Osteoblast (primary cell): ENCODE results near the gene SERPINB5. TPM values are rescaled to one million over a fixed set of nuclear protein-coding genes. Genes with fewer than 3 reads are reported as not detected.

ENCODE experiments used
- DNase-seq: peaks from one replicate; pipeline ENCODE4 v3.0.0; 2011; ENCODE audit warnings: low spot score, mixed read lengths; ENCODE audit not compliant: insufficient read length; ENCODE audit errors: missing footprints
- H2AFZ ChIP-seq: 2 replicates; pipeline ENCODE4 v1.6.0; 2011; ENCODE audit warnings: mild to moderate bottlenecking, low read length
- H3K27ac ChIP-seq: 2 replicates; pipeline ENCODE4 v1.5.1; 2011; ENCODE audit warnings: mild to moderate bottlenecking, low read depth, low read length, moderate library complexity
- H3K27me3 ChIP-seq: 2 replicates; pipeline ENCODE4 v1.6.0; 2012; ENCODE audit warnings: mild to moderate bottlenecking, control low read depth, inconsistent platforms, low read length, moderate library complexity; ENCODE audit not compliant: insufficient read depth
- H3K36me3 ChIP-seq: 2 replicates; pipeline ENCODE4 v1.5.1; 2011; ENCODE audit warnings: mild to moderate bottlenecking, low read length, control low read depth, moderate library complexity; ENCODE audit not compliant: insufficient read depth
- H3K4me1 ChIP-seq: 2 replicates; pipeline ENCODE4 v1.5.1; 2011; ENCODE audit warnings: mild to moderate bottlenecking, low read length, control low read depth, moderate library complexity; ENCODE audit not compliant: insufficient read depth
- H3K4me2 ChIP-seq: 2 replicates; pipeline ENCODE4 v1.6.0; 2011; ENCODE audit warnings: mild to moderate bottlenecking, low read length; ENCODE audit not compliant: insufficient read depth
- H3K4me3 ChIP-seq: fragments of 200-600 bp; sonication (generic); 3 replicates; pipeline ENCODE4 v1.5.1; 2012; ENCODE audit warnings: mild to moderate bottlenecking, low read length, inconsistent platforms; ENCODE audit not compliant: insufficient read depth
- H3K79me2 ChIP-seq: 2 replicates; pipeline ENCODE4 v1.6.0; 2012; ENCODE audit warnings: mild to moderate bottlenecking, low read length, control low read depth, inconsistent platforms; ENCODE audit not compliant: insufficient read depth
- H3K9me3 ChIP-seq: 2 replicates; pipeline ENCODE4 v1.5.1; 2011; ENCODE audit warnings: low read depth, low read length, control low read depth
- H4K20me1 ChIP-seq: 2 replicates; pipeline ENCODE4 v1.6.0; 2012; ENCODE audit warnings: mild to moderate bottlenecking, low read length, control low read depth; ENCODE audit not compliant: insufficient read depth
- total RNA-seq: library from RNA; depleted of rRNA; stranded (reverse); fragments of >200 nt; gene quantifications from 2 replicates; pipeline ENCODE4 v1.2.3, GENCODE V29; 2012
- TF ChIP-seq, protein P1 (sequence below): IDR thresholded peaks from 2 replicates; pipeline ENCODE4 v1.5.1; 2011; ENCODE audit warnings: mild to moderate bottlenecking, low read depth, low read length, moderate library complexity; ENCODE audit errors: extremely low read depth

The SERPINB5 gene
- total RNA-seq, 1 donor: not detected

DNA sequence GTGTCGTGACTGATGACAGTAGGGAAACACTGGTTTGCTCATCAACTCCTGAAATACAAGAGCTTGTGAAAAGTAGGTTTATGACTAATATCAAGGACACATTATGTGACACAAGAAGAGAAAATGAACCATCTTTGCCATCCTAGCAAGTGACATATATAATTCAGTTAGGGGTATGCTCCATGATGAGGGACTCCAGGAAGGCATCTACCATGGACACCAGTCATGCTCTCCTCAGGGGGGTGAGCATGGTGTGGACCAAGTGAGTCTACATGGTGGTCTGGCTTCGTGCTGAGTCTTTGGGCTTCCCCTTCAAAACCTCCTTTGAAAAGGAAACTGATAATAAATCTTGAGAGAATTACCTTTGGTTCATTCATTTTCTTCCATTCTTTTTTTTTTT is 11.7 kb upstream of the SERPINB5 start:
- no peaks in the 10 kb centered on the region for H3K36me3 ChIP-seq
- H3K79me2 ChIP-seq: no peaks in the 10 kb centered on the region
- H3K9me3 ChIP-seq: no peaks in the 10 kb centered on the region
- H3K27me3 ChIP-seq: peaks cover 11% of the 10 kb centered on the region
- no peaks in the 10 kb centered on the region for H3K4me1 ChIP-seq
- H3K4me2 ChIP-seq: no peak overlapping the region
- no peak for DNase-seq
- H4K20me1 ChIP-seq: no peaks in the 10 kb centered on the region
- H2AFZ ChIP-seq: no peak overlapping the region
- TF ChIP-seq, protein P1, sequence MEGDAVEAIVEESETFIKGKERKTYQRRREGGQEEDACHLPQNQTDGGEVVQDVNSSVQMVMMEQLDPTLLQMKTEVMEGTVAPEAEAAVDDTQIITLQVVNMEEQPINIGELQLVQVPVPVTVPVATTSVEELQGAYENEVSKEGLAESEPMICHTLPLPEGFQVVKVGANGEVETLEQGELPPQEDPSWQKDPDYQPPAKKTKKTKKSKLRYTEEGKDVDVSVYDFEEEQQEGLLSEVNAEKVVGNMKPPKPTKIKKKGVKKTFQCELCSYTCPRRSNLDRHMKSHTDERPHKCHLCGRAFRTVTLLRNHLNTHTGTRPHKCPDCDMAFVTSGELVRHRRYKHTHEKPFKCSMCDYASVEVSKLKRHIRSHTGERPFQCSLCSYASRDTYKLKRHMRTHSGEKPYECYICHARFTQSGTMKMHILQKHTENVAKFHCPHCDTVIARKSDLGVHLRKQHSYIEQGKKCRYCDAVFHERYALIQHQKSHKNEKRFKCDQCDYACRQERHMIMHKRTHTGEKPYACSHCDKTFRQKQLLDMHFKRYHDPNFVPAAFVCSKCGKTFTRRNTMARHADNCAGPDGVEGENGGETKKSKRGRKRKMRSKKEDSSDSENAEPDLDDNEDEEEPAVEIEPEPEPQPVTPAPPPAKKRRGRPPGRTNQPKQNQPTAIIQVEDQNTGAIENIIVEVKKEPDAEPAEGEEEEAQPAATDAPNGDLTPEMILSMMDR: no peak
- no peak overlapping the region for H3K4me3 ChIP-seq
- no peak overlapping the region for H3K27ac ChIP-seq

DNA sequence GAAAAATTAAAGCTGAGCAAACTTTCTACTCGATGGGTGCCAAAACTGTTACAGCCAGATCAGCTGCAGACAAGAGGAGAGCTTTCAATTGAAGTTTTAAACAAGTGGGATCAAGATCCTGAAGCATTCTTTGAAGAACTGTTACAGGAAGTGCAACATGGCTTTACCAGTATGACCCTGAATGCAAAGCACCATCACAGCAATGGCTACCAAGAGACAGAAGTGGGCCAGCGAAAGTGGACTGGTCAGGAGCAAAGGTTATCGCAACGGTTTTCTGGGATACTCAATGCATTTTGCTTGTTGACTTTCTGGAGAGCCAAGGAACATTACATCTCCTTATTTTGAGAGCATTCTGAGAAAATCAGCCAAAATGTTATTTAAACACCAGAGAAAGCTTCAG is 9.1 kb upstream of the SERPINB5 start:
- H3K27ac ChIP-seq: no peak overlapping the region
- H2AFZ ChIP-seq: no peak overlapping the region
- peaks cover 11% of the 10 kb centered on the region for H3K27me3 ChIP-seq
- no peaks in the 10 kb centered on the region for H4K20me1 ChIP-seq
- no peak for DNase-seq
- no peak overlapping the region for H3K4me3 ChIP-seq
- H3K79me2 ChIP-seq: no peaks in the 10 kb centered on the region
- no peaks in the 10 kb centered on the region for H3K36me3 ChIP-seq
- TF ChIP-seq, protein P1: no peak
- H3K4me1 ChIP-seq: no peaks in the 10 kb centered on the region
- no peak overlapping the region for H3K4me2 ChIP-seq
- no peaks in the 10 kb centered on the region for H3K9me3 ChIP-seq

DNA sequence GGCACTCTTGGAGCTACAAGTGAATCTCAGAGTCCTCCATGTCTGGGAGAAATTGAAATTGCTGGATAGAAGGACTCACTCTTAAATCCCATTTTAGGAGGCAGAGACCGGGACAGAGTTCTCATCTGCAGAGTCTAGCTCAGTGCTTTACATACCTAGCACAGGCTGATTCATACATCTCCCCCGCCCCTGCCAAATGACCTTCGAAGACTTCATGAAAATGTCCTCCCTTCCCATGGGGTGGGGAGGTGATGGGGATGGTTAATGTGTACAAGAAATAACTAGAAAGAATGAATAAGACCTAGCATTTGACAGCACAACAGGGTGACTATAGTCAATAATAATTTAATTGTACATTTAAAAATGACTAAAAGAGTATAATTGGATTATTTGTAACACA is 8.2 kb upstream of the SERPINB5 start:
- no peaks in the 10 kb centered on the region for H3K9me3 ChIP-seq
- no peak overlapping the region for H2AFZ ChIP-seq
- no peaks in the 10 kb centered on the region for H3K36me3 ChIP-seq
- H3K4me3 ChIP-seq: no peak overlapping the region
- TF ChIP-seq, protein P1: no peak
- no peaks in the 10 kb centered on the region for H4K20me1 ChIP-seq
- peaks cover 6% of the 10 kb centered on the region for H3K27me3 ChIP-seq
- no peaks in the 10 kb centered on the region for H3K79me2 ChIP-seq
- H3K4me2 ChIP-seq: no peak overlapping the region
- H3K4me1 ChIP-seq: no peaks in the 10 kb centered on the region
- no peak overlapping the region for H3K27ac ChIP-seq
- no peak for DNase-seq

DNA sequence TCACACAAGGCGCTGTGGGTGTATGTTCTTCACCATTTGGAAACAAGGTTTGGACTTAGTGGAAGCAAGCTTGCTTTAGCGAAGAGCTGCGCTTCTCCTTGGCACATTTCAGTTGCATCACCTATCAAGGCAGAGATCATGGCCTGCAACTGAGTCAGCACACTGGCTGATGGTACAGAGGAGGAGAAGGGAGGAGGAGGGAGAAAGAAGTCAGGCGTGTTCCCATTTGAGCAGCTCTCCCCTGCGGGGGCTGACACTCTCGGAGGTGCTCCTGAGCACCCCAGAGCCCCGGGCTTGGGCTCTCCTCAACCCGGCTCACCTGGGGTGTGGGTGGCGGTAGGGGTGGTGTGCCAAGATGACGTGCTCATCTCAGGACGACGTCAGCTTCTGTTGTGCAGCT is 6.0 kb upstream of the SERPINB5 start:
- H3K79me2 ChIP-seq: no peaks in the 10 kb centered on the region
- DNase-seq: no peak
- no peaks in the 10 kb centered on the region for H3K4me1 ChIP-seq
- H3K9me3 ChIP-seq: no peaks in the 10 kb centered on the region
- H3K27ac ChIP-seq: no peak overlapping the region
- TF ChIP-seq, protein P1: no peak
- H3K4me3 ChIP-seq: no peak overlapping the region
- H3K27me3 ChIP-seq: no peaks in the 10 kb centered on the region
- H3K4me2 ChIP-seq: no peak overlapping the region
- H2AFZ ChIP-seq: no peak overlapping the region
- H3K36me3 ChIP-seq: no peaks in the 10 kb centered on the region
- H4K20me1 ChIP-seq: no peaks in the 10 kb centered on the region
